Caco-2 (cell line): ENCODE measurements around the gene CLDN9. TPM values are rescaled to one million over a fixed set of nuclear protein-coding genes. Genes with fewer than 3 reads are reported as not detected.

ENCODE experiments used
- BruUV-seq: library from RNA; stranded (reverse); fragments of 400-500 nt; replicated peaks from 2 replicates; lab custom pipeline; 2021; lab: Mats Ljungman, UMichigan
- CTCF ChIA-PET: fragments of 300-600 bp; sonication (Branson Sonifier 250); formaldehyde crosslinking; loops from one replicate; lab custom pipeline; 2022; ENCODE audit warnings: antibody characterized with exemption; lab: Charles Lee
- POLR2A ChIA-PET: fragments of 300-600 bp; sonication (Branson Sonifier 250); formaldehyde crosslinking; loops from one replicate; lab custom pipeline; 2022; ENCODE audit warnings: antibody characterized with exemption; lab: Charles Lee
- DNase-seq, 2 experiments: peaks; one replicate each; pipeline versions ENCODE4 v3.0.0 to v3.0.0-alpha.2; 2020 to 2022
- H3K27me3 ChIP-seq: replicated peaks from 2 replicates; pipeline ENCODE4 v1.6.0; 2011; ENCODE audit warnings: low read length; ENCODE audit not compliant: control insufficient read depth, insufficient read depth
- H3K36me3 ChIP-seq: 2 replicates; pipeline ENCODE4 v1.5.1; 2011; ENCODE audit warnings: low read length; ENCODE audit not compliant: control insufficient read depth, insufficient read depth
- H3K4me1 ChIP-seq: fragments of 250-450 bp; sonication (Bioruptor Pico); 2 replicates; pipeline ENCODE4 v1.5.1; 2020; ENCODE audit warnings: mild to moderate bottlenecking
- H3K4me3 ChIP-seq: 2 replicates; pipeline ENCODE4 v1.5.1; 2011; ENCODE audit warnings: low read depth, mild to moderate bottlenecking, control low read depth, low read length
- H3K9me3 ChIP-seq: fragments of 250-450 bp; sonication (Bioruptor Pico); 2 replicates; pipeline ENCODE4 v1.5.1; 2020; ENCODE audit warnings: mild to moderate bottlenecking, moderate library complexity
- H3K27ac Mint-ChIP-seq: one replicate; pipeline ENCODE4 v1.8.0; 2022; ENCODE audit warnings: mixed read lengths; ENCODE audit not compliant: unreplicated experiment
- H3K27me3 Mint-ChIP-seq: one replicate; pipeline ENCODE4 v1.8.0; 2022; ENCODE audit warnings: mixed read lengths; ENCODE audit not compliant: insufficient read depth, unreplicated experiment
- H3K36me3 Mint-ChIP-seq: one replicate; pipeline ENCODE4 v1.8.0; 2022; ENCODE audit warnings: mild to moderate bottlenecking, mixed read lengths; ENCODE audit not compliant: insufficient read depth, unreplicated experiment
- H3K4me1 Mint-ChIP-seq: one replicate; pipeline ENCODE4 v1.8.0; 2022; ENCODE audit warnings: low read depth, mixed read lengths; ENCODE audit not compliant: unreplicated experiment
- H3K4me3 Mint-ChIP-seq: one replicate; pipeline ENCODE4 v1.8.0; 2022; ENCODE audit warnings: mild to moderate bottlenecking, moderate library complexity, mixed read lengths; ENCODE audit not compliant: unreplicated experiment
- H3K9me3 Mint-ChIP-seq: one replicate; pipeline ENCODE4 v1.8.0; 2022; ENCODE audit warnings: mixed read lengths; ENCODE audit not compliant: unreplicated experiment
- CTCF ChIP-seq, 2 experiments: fragments of 200-600 bp in 1 of 2; IDR thresholded peaks; 1 replicate in 1 of 2; 2 replicates in 1 of 2; pipeline versions ENCODE4 v1.5.1 to v1.8.0; 2011 to 2022; ENCODE audit warnings: antibody characterized with exemption in 1 of 2, control low read depth in 1 of 2, inconsistent platforms in 1 of 2, low read depth in 1 of 2, low read length in 1 of 2, mild to moderate bottlenecking in 1 of 2, moderate library complexity in 1 of 2; ENCODE audit not compliant: insufficient read depth in 1 of 2, severe bottlenecking in 1 of 2, unreplicated experiment in 1 of 2
- intact Hi-C: fragments of 100-400 bp; cut with micrococcal nuclease; formaldehyde crosslinking; loops from one replicate; pipeline ENCODE4 v1.10.0; 2022; ENCODE audit not compliant: unreplicated experiment
- total RNA-seq: library from RNA; stranded (reverse); gene quantifications from 2 replicates; pipeline ENCODE4 v1.2.3, GENCODE V29; 2022

The CLDN9 gene
- total RNA-seq, 1 experiment from 2014 or later: 0.79 TPM

GRCh38 chr16:3059041-3059722 lies 46.5 kb downstream of the CLDN9 start:
- H3K4me1 Mint-ChIP-seq: no peaks in the 10 kb centered on the region
- peak; percentile 94 to 95 for DNase-seq
- peak overlapping the region; percentile 90 for H3K27ac Mint-ChIP-seq
- intact Hi-C loops: loop anchor here (1.0 to 2.0 kb wide), 3 partner anchors 48 to 70 kb away; no protein-coding TSS in a partner anchor
- POLR2A ChIA-PET: interaction anchor here (0.6 to 1.1 kb wide), 4 partner anchors 36 to 76 kb away, joined by 3 to 11 read pairs (median 6); partner anchors contain the start of gene ZNF213
- H3K36me3 ChIP-seq: no peaks in the 10 kb centered on the region
- peaks cover 15% of the 10 kb centered on the region for H3K4me1 ChIP-seq
- H3K9me3 Mint-ChIP-seq: no peaks in the 10 kb centered on the region
- peak overlapping the region; percentile 91 for H3K4me3 ChIP-seq
- H3K36me3 Mint-ChIP-seq: no peaks in the 10 kb centered on the region
- CTCF ChIA-PET: interaction anchor here (0.6 to 2.7 kb wide), 21 partner anchors 12 to 100 kb away, joined by 3 to 44 read pairs (median 5); partner anchors contain the start of genes MMP25, TNFRSF12A, ZNF205 and ZNF213
- H3K4me3 Mint-ChIP-seq: peak overlapping the region; percentile 81
- H3K27me3 Mint-ChIP-seq: no peaks in the 10 kb centered on the region
- H3K9me3 ChIP-seq: no peaks in the 10 kb centered on the region
- no peaks in the 10 kb centered on the region for H3K27me3 ChIP-seq
- BruUV-seq: no TSS peak
- TF ChIP-seq CTCF (IDR thresholded peaks at IDR 0.05; ENCODE audit: insufficient read depth in 1 of 2, low read depth in 1 of 2, low read length in 1 of 2, severe bottlenecking in 1 of 2, unreplicated experiment in 1 of 2): peak; percentile 70 to 93

GRCh38 chr16:3059723-3060242 lies 47.1 kb downstream of the CLDN9 start:
- H3K4me1 Mint-ChIP-seq: no peaks in the 10 kb centered on the region
- H3K4me3 ChIP-seq: peak overlapping the region; percentile 91
- TSS peak; percentile 86 for BruUV-seq
- intact Hi-C loops: loop anchor here (1.0 to 2.0 kb wide), 3 partner anchors 47 to 70 kb away; no protein-coding TSS in a partner anchor
- no peaks in the 10 kb centered on the region for H3K36me3 ChIP-seq
- no peaks in the 10 kb centered on the region for H3K9me3 ChIP-seq
- TF ChIP-seq CTCF (IDR thresholded peaks at IDR 0.05; ENCODE audit: insufficient read depth in 1 of 2, low read depth in 1 of 2, low read length in 1 of 2, severe bottlenecking in 1 of 2, unreplicated experiment in 1 of 2): no peak
- H3K4me1 ChIP-seq: peaks cover 21% of the 10 kb centered on the region
- POLR2A ChIA-PET: interaction anchor here (1.1 kb wide), 1 partner anchor 75 kb away, joined by 5 read pairs; the partner anchor contains the start of gene ZNF213
- no peaks in the 10 kb centered on the region for H3K9me3 Mint-ChIP-seq
- no peaks in the 10 kb centered on the region for H3K27me3 ChIP-seq
- peak overlapping the region; percentile 90 for H3K27ac Mint-ChIP-seq
- no peaks in the 10 kb centered on the region for H3K36me3 Mint-ChIP-seq
- peak overlapping the region; percentile 81 for H3K4me3 Mint-ChIP-seq
- no peaks in the 10 kb centered on the region for H3K27me3 Mint-ChIP-seq
- no peak for DNase-seq
- CTCF ChIA-PET: interaction anchor here (0.6 to 2.7 kb wide), 13 partner anchors 14 to 98 kb away, joined by 3 to 44 read pairs (median 6); partner anchors contain the start of genes TNFRSF12A, ZNF205, ZNF213 and ZSCAN10

- ChIA-PET CTCF (interaction anchor here (0.6 to 2.7 kb wide), 2 partner anchors 68 to 71 kb away, joined by 7 to 44 read pairs; no protein-coding TSS in a partner anchor), POLR2A (no interaction called here)
- no peaks in the 10 kb centered on the region for H3K4me1 Mint-ChIP-seq
- peak overlapping the region; percentile 90 for H3K27ac Mint-ChIP-seq
- no peak for TF ChIP-seq CTCF (IDR thresholded peaks at IDR 0.05; ENCODE audit: insufficient read depth in 1 of 2, low read depth in 1 of 2, low read length in 1 of 2, severe bottlenecking in 1 of 2, unreplicated experiment in 1 of 2)
- peaks cover 5% of the 10 kb centered on the region for H3K36me3 Mint-ChIP-seq
- H3K4me3 ChIP-seq: no peak overlapping the region
- peaks cover 23% of the 10 kb centered on the region for H3K4me1 ChIP-seq
- DNase-seq: no peak
- no peaks in the 10 kb centered on the region for H3K36me3 ChIP-seq
- H3K27me3 ChIP-seq: no peaks in the 10 kb centered on the region
- intact Hi-C loops: no loop called here
- H3K27me3 Mint-ChIP-seq: no peaks in the 10 kb centered on the region
- H3K9me3 Mint-ChIP-seq: no peaks in the 10 kb centered on the region
- H3K9me3 ChIP-seq: no peaks in the 10 kb centered on the region
- H3K4me3 Mint-ChIP-seq: no peak overlapping the region
- BruUV-seq: no TSS peak
Observed at GRCh38 chr16:3060339-3061127, 47.8 kb downstream of the CLDN9 start.
